Endothelial cell of umbilical vein (primary cell): Measurements from ENCODE around the gene AOC2. TPM values are rescaled to one million over a fixed set of nuclear protein-coding genes. Genes with fewer than 3 reads are reported as not detected.

Source experiments
- BruUV-seq: library from RNA; stranded (reverse); fragments of 400-500 nt; replicated peaks from 2 replicates; lab custom pipeline; 2021; lab: Mats Ljungman, UMichigan
- CTCF ChIA-PET: fragments of 300-600, 350-600 bp; sonication (Branson Sonifier 250); formaldehyde crosslinking; loops from one replicate; lab custom pipeline; 2021; ENCODE audit warnings: antibody characterized with exemption, inconsistent platforms; lab: Charles Lee
- POLR2A ChIA-PET: fragments of 300-600, 350-600 bp; sonication (Branson Sonifier 250); formaldehyde crosslinking; loops from one replicate; lab custom pipeline; 2021; ENCODE audit warnings: antibody characterized with exemption, inconsistent platforms; lab: Charles Lee
- DNase-seq: peaks from one replicate; pipeline ENCODE4 v3.0.0-alpha.2; 2011; ENCODE audit warnings: low read depth, low spot score
- FAIRE-seq: peaks from 2 replicates; lab custom pipeline; 2011; peaks lifted over from hg19 to GRCh38; lab: Jason Lieb, UNC
- H2AFZ ChIP-seq: 2 replicates; pipeline ENCODE4 v1.6.0; 2012; ENCODE audit warnings: low read depth, low read length, control low read depth, inconsistent platforms
- H3K27ac ChIP-seq: 2 replicates; pipeline ENCODE4 v1.5.1; 2011; ENCODE audit warnings: low read depth, mild to moderate bottlenecking, control low read depth, low read length, moderate library complexity; ENCODE audit not compliant: insufficient read depth
- H3K27me3 ChIP-seq, 2 experiments: 2 replicates each; pipeline versions ENCODE4 v1.6.0 to v1.6.1; 2011; ENCODE audit warnings: low read length in 2 of 2, mixed read lengths in 1 of 2; ENCODE audit not compliant: control insufficient read depth in 2 of 2, insufficient read depth in 2 of 2
- H3K36me3 ChIP-seq, 2 experiments: 2 replicates in 1 of 2; 3 replicates in 1 of 2; pipeline ENCODE4 v1.5.1; 2011; ENCODE audit warnings: low read length in 2 of 2, mild to moderate bottlenecking in 1 of 2, moderate library complexity in 1 of 2; ENCODE audit not compliant: control insufficient read depth in 2 of 2, insufficient read depth in 2 of 2; ENCODE audit errors: extremely low read depth in 1 of 2
- H3K4me1 ChIP-seq: 3 replicates; pipeline ENCODE4 v1.5.1; 2011; ENCODE audit warnings: mild to moderate bottlenecking, low read length; ENCODE audit not compliant: control insufficient read depth, insufficient read depth; ENCODE audit errors: extremely low read depth
- H3K4me2 ChIP-seq: 2 replicates; pipeline ENCODE4 v1.6.1; 2011; ENCODE audit warnings: low read length, control low read depth, mixed read lengths; ENCODE audit not compliant: insufficient read depth
- H3K4me3 ChIP-seq, 3 experiments: fragments of 200-600 bp in 1 of 3; sonication (generic), shearing (Covaris generic) in 1 of 3; replicated peaks in 1 of 3; 2 replicates each; pipeline ENCODE4 v1.5.1; 2011 to 2016; ENCODE audit warnings: control low read depth in 3 of 3, low read length in 3 of 3, mild to moderate bottlenecking in 2 of 3, inconsistent platforms in 1 of 3, low read depth in 1 of 3, moderate library complexity in 1 of 3; ENCODE audit not compliant: insufficient read depth in 1 of 3
- H3K79me2 ChIP-seq: 2 replicates; pipeline ENCODE4 v1.6.0; 2012; ENCODE audit warnings: low read length, inconsistent platforms; ENCODE audit not compliant: control insufficient read depth, insufficient read depth
- H3K9ac ChIP-seq: replicated peaks from 2 replicates; pipeline ENCODE3; 2011; ENCODE audit warnings: low read length, control low read depth; ENCODE audit not compliant: insufficient read depth; ENCODE audit errors: extremely low read depth
- H3K9me1 ChIP-seq: replicated peaks from 3 replicates; pipeline ENCODE4 v1.6.0; 2011; ENCODE audit warnings: mild to moderate bottlenecking, low read length; ENCODE audit not compliant: control insufficient read depth, insufficient read depth; ENCODE audit errors: extremely low read depth
- H3K9me3 ChIP-seq: replicated peaks from 2 replicates; pipeline ENCODE4 v1.5.1; 2012; ENCODE audit warnings: low read length, inconsistent platforms; ENCODE audit not compliant: control insufficient read depth, insufficient read depth
- H4K20me1 ChIP-seq: replicated peaks from 2 replicates; pipeline ENCODE3; 2011; ENCODE audit warnings: mild to moderate bottlenecking, low read length; ENCODE audit not compliant: control insufficient read depth, insufficient read depth; ENCODE audit errors: extremely low read depth
- EZH2 ChIP-seq: IDR thresholded peaks from 2 replicates; pipeline ENCODE4 v1.6.1; 2012; ENCODE audit warnings: borderline replicate concordance, low read depth, mild to moderate bottlenecking, moderate library complexity, low read length, inconsistent platforms; ENCODE audit not compliant: severe bottlenecking
- FOS ChIP-seq: IDR thresholded peaks from 2 replicates; pipeline ENCODE4 v1.6.1; 2011; ENCODE audit warnings: mild to moderate bottlenecking, low read length, moderate library complexity, borderline replicate concordance; ENCODE audit not compliant: insufficient read depth
- GATA2 ChIP-seq: IDR thresholded peaks from 2 replicates; pipeline ENCODE4 v1.7.0; 2011; ENCODE audit warnings: low read depth, mild to moderate bottlenecking, moderate library complexity, mixed read lengths, low read length; ENCODE audit not compliant: insufficient read length, insufficient read depth
- JUN ChIP-seq: IDR thresholded peaks from 2 replicates; pipeline ENCODE4 v1.6.1; 2011; ENCODE audit warnings: borderline replicate concordance, low read depth; ENCODE audit not compliant: insufficient read length, insufficient read depth
- MYC ChIP-seq: IDR thresholded peaks from one replicate; pipeline ENCODE4 v1.6.1; 2011; ENCODE audit warnings: mild to moderate bottlenecking, low read depth, low read length
- POLR2A ChIP-seq: IDR thresholded peaks from 2 replicates; pipeline ENCODE4 v1.6.1; 2012; ENCODE audit warnings: low read depth, mild to moderate bottlenecking, control low read depth, low read length
- POLR2AphosphoS5 ChIP-seq: IDR thresholded peaks from 2 replicates; pipeline ENCODE4 v1.6.1; 2012; ENCODE audit warnings: low read depth, mild to moderate bottlenecking, control low read depth, low read length, moderate library complexity; ENCODE audit not compliant: insufficient read depth
- dilution Hi-C: fragments of 300-500 bp; cut with MboI; formaldehyde crosslinking; loops from one replicate; pipeline ENCODE4 v1.15.0; 2019; ENCODE audit warnings: low sequenced_read_pairs; ENCODE audit not compliant: extremely low pct_ligation_motif_present
- intact Hi-C: fragments of 100-400 bp; cut with micrococcal nuclease; formaldehyde crosslinking; loops from one replicate; pipeline ENCODE4 v1.10.0; 2022
- polyA plus RNA-seq, 4 experiments: library from polyadenylated mRNA; depleted of rRNA in 3 of 4; stranded (reverse) in 3 of 4; unstranded in 1 of 4; fragments of >200 nt; gene quantifications; 2 replicates each; pipeline versions ENCODE4 v1.2.1 to v1.2.3, GENCODE V29; 2011 to 2012; ENCODE audit warnings: missing spikeins in 1 of 4
- total RNA-seq: library from RNA; stranded (reverse); gene quantifications from 2 replicates; pipeline ENCODE4 v1.2.3, GENCODE V29; 2021
- TF ChIP-seq, protein P1 (sequence below), 2 donors: IDR thresholded peaks; 1 replicate in 1 of 2; 2 replicates in 1 of 2; pipeline ENCODE4 v1.5.1; 2011; ENCODE audit warnings: low read length in 2 of 2, mild to moderate bottlenecking in 2 of 2, moderate library complexity in 2 of 2, control low read depth in 1 of 2, inconsistent platforms in 1 of 2, low read depth in 1 of 2; ENCODE audit not compliant: insufficient read depth in 1 of 2; ENCODE audit errors: extremely low read depth in 1 of 2
- TF ChIP-seq, protein P2 (sequence below): IDR thresholded peaks from 2 replicates; pipeline ENCODE4 v1.6.1; 2011; ENCODE audit not compliant: insufficient read depth, insufficient read length

Gene AOC2
- total and polyA plus RNA-seq, 2 donors (not counting 3 experiments of a cell fraction or from before 2014, with no cell fraction given) = 0.62 to 1.9 TPM

- Histone ChIP-seq H3K9me1 (no peaks in the 10 kb centered on the region), H3K4me3 (no peak overlapping the region), H3K79me2 (no peaks in the 10 kb centered on the region), H3K9me3 (no peaks in the 10 kb centered on the region), H3K4me2 (no peak overlapping the region), H3K27ac (no peak overlapping the region), H3K9ac (no peak overlapping the region), H4K20me1 (no peaks in the 10 kb centered on the region), H3K27me3 (no peaks in the 10 kb centered on the region), H2AFZ (no peak overlapping the region), H3K36me3 (peaks cover 0 to 2% of the 10 kb centered on the region in 2 experiments), H3K4me1 (peaks cover 11% of the 10 kb centered on the region)
- BruUV-seq = no TSS peak
- CTCF ChIA-PET = interaction anchor here (1.3 kb wide), 1 partner anchor 29 kb away, joined by 5 read pairs; the partner anchor contains the start of gene BECN1
- POLR2A ChIA-PET = no interaction called here
- FAIRE-seq (no peak), DNase-seq (no peak)
- intact Hi-C loops (no loop called here), dilution Hi-C loops (no loop called here)
- TF ChIP-seq, protein P1, sequence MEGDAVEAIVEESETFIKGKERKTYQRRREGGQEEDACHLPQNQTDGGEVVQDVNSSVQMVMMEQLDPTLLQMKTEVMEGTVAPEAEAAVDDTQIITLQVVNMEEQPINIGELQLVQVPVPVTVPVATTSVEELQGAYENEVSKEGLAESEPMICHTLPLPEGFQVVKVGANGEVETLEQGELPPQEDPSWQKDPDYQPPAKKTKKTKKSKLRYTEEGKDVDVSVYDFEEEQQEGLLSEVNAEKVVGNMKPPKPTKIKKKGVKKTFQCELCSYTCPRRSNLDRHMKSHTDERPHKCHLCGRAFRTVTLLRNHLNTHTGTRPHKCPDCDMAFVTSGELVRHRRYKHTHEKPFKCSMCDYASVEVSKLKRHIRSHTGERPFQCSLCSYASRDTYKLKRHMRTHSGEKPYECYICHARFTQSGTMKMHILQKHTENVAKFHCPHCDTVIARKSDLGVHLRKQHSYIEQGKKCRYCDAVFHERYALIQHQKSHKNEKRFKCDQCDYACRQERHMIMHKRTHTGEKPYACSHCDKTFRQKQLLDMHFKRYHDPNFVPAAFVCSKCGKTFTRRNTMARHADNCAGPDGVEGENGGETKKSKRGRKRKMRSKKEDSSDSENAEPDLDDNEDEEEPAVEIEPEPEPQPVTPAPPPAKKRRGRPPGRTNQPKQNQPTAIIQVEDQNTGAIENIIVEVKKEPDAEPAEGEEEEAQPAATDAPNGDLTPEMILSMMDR (IDR thresholded peaks at IDR 0.05; ENCODE audit: extremely low read depth in 1 of 2, insufficient read depth in 1 of 2, low read depth in 1 of 2, low read length in 2 of 2) = no peak
- TF ChIP-seq JUN (no peak), POLR2A (no peak), GATA2 (no peak), MYC (no peak), EZH2 (no peak), FOS (no peak), POLR2AphosphoS5 (no peak)
- TF ChIP-seq, protein P2, sequence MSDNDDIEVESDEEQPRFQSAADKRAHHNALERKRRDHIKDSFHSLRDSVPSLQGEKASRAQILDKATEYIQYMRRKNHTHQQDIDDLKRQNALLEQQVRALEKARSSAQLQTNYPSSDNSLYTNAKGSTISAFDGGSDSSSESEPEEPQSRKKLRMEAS = no peak
Measured at GRCh38 chr17:42795061-42795460, 49.3 kb upstream of the AOC2 start.
